NCI-H446 treated with DMSO at 0.1 percent for 48 hours (cell line): Measurements from ENCODE around the gene CMTM7.
"Not testable (repeated sequence)": the region's sequence is repeated elsewhere in the genome, so short reads cannot be mapped to it uniquely, and the experiment has no call there.

ENCODE experiments used
- DNase-seq: peaks from one replicate; lab custom pipeline; 2025; lab: John Stamatoyannopoulos, UW

The CMTM7 gene

GRCh38 chr3:32381922-32382321 is 9.7 kb upstream of the CMTM7 start:
- no peak for DNase-seq

DNA sequence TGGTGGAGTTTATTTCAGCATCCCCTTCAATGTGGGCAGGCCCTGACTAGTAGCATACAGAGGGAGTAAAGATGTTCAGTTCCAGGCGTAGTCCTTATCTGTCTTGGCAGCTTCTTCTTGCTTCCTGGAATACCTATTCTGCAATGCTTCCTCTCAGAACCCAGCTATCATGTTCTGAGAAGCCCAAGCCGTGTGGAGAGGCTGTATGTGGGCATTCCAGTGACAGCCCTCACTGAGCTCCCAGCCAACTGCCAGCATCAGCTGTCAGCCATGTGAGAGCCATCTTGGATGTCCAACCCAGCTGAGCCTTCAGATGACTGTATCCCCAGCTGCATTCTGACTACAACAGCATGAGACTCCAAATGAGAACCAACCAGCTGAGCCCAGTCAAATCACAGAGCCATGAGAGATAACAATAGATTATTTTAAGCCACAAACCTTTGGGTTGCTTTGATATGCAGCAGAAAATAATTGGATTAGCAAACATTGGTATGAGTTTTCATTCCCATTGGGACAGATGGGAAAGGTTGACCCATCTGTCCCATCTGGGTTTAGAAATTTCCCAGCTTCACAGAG is 8.4 kb upstream of the CMTM7 start:
- DNase-seq = no peak

- DNase-seq = no peak
These were observed 6.7 kb upstream of the CMTM7 start for GRCh38 chr3:32384938-32385337.

- DNase-seq = no peak
These were observed 4.1 kb upstream of the CMTM7 start for GRCh38 chr3:32387512-32387911.

GRCh38 chr3:32389577-32389976 is 2.1 kb upstream of the CMTM7 start:
- DNase-seq = not testable (repeated sequence)

DNA sequence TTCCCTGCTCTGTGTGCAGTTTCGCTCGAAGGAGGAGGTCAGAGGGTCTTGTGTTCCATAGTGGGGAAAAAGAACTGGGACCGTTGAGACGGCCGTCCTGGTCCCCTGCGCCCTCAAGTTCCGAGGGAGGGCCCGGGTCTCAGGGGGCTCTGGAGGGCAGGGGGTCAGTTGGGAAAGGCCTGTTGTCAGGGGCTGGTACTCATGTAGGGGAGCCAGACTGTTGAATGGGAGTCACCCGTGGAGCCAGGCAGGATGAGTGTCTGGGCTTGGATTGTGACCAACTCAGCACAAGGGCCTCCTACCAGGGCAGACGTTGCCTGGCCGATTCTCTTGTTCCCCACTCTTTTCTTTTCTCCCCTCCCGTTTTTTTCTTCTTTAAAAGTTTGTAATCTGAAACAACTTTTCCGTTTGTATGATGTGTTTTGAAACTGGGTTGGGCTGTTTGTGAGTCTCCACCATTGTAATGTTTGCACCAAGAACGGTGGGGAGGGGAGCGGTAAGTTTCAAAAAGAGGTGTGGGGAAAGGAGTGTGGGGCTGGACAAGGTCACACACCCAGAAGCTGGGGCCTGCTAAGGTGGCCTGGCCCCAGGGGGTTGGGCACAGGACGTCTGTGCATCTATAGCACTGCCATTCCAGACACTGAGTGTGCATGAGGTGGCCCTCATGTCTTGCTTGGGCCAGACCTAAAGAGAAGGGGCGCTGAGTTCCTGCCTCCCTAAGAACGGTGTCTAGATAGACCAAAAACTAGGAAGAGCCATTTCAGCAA is 1.1 kb downstream of the CMTM7 start:
- no peak for DNase-seq

DNA sequence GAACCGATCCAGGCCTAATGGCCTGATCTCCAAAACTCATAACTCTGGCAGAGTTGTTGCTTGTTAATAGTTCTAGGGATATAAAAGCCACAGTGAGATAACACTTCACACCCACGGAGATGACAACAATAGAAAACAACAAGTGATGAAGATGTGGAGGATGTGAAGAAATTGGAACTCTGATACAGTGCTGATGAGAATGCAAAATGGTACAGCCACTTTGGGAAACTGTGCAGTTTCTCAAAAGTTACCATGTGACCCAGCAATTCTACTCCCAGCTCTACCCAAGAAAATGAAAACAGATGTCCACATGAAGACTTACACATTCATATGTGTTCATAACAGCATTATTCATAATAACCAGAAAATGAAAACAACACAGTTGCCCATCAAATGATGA is 3.8 kb downstream of the CMTM7 start:
- no peak for DNase-seq

- DNase-seq = no peak
These were observed 6.3 kb downstream of the CMTM7 start for GRCh38 chr3:32397941-32398340.

DNA sequence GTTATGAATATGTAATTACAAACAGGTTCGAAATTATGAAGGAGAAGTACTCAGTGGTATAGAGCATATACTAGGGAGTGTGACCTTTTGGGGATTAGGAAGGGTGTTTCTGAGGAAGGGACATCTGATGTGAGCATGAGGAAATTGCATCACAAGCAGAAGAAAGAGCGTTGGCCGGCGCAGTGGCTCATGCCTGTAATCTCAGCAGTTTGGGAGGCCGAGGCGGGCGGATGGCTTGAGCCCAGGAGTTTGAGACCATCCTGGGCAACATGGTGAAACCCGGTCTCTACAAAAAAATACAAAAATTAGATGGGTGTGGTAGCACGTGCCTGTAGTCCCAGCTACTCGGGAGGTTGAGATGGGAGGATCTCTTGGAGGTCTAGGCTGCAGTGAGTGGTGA is 6.9 kb downstream of the CMTM7 start:
- no peak for DNase-seq

DNA sequence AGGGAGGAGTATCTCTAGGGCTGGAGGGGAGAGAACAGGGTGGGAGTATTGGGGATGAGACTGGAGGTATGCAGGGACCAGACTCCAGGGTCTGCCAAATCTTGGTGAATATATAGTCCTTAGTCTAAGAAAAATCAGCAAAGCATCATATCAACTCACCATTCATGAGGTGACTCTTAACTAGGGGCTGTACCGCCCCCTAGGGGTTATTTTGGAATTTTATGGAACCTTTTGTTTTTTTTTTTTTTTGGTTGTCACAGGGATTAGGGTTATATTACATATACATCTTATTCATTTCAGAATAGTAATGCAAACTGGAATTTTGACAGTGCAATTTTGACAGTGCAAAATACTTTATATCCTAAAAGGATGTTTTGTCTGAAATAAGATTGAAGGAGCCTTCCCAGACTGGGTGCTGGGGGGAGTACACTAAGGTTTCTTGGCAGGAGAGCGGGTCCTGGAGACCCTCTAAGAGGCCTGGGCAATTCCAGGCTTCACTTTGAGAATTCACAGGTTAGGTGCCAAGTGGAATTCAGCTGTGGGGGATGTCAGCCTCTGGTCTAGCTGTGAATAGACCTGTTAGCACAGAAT is 7.5 kb downstream of the CMTM7 start:
- DNase-seq = no peak

- DNase-seq = no peak
These were observed 9.5 kb downstream of the CMTM7 start for GRCh38 chr3:32401126-32401525.

GRCh38 chr3:32401556-32402081 is 10.0 kb downstream of the CMTM7 start:
- DNase-seq = peak; percentile 83

GRCh38 chr3:32403663-32404062 is 12.0 kb downstream of the CMTM7 start:
- DNase-seq = peak; percentile 21

GRCh38 chr3:32404714-32405113 is 13.1 kb downstream of the CMTM7 start:
- no peak for DNase-seq

DNA sequence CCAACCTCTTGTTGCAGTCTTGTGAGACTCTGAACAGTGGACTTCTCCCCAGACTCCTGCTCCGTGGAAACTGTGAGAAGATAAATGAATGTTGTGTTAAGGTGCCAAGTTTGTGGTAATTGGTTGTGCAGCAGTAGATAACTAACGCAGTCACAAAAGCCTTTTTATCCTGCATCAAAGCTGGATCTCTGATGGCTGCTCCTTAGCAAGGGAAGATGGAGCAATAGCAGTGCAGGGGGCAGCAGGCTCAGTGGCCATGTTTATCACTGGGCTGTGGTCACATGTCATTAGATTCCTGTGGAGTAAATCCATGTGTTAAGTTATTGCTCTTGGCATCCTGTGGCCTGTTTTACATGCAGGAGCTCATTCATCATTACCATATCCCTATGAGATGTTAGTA is 13.5 kb downstream of the CMTM7 start:
- DNase-seq = no peak

DNA sequence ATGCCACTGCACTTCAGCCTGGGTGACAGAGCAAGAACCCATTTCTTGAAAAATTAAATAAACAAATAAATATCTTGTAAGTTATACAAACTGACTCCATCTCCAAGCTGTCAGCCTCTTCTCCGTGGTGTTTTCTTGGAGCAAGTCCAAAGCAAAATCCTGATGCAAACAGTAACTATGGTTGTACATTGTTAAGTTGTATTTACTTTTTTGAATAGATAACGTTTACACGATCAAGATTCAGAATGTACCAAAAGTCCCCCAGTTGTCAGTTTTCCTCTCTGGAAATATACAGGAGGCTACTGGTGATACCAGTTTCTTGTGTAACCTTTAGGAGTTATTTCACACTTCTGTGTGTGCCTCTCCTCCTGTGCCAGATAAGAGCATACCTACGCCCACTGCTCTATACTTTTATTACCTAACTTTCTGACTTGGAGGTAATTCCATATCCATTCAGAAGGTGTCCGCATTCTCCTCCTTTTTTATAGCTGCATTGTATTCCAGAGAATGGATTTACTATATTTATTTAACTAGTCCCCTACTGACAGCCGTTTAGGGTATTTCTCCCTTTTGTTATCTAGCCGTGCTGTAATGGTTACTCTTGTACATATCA is 14.2 kb downstream of the CMTM7 start:
- DNase-seq = no peak

DNA sequence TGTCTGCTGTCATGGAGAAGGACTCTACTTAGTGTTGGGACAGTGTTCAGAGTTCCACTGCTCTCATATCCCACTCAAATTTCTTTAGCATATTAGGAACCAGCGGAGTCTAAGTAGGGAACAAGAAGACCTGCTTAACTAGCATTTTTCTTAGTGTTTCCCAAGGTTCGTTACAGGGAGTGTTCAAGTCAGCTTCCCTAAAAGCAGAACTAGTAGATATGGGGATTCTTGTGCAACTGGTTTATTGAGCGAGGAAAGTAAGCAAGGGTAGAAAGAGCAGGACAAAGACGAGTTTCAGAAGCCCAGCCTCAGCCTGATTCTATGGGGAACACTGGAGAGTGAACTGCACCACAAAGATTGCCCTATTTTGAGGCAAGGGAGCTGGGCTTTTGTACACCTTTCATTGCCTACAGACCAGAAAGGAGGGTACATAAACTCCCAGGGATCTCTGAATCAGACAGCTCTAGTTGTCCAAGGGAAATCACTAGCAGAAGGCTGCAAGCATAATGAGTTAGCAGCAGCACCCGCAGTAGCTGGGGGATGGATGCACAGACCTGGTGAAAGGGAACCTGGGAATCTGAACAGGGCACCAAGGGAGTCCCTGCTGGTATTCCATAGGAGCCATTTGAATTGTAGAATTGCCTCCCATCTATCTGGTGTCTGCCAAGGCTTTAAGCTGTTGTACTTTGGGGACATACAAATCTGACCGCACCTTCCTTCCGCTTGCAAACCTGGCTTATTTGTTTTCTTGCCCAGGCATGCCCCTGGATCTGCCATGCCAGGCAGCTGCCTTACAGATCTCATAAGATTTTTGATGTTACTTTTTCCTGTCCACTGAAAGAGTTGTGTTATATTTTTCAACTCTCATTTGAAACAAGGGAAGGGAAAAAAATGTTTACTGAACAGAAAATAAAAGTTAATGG is 15.1 kb downstream of the CMTM7 start:
- DNase-seq = no peak

DNA sequence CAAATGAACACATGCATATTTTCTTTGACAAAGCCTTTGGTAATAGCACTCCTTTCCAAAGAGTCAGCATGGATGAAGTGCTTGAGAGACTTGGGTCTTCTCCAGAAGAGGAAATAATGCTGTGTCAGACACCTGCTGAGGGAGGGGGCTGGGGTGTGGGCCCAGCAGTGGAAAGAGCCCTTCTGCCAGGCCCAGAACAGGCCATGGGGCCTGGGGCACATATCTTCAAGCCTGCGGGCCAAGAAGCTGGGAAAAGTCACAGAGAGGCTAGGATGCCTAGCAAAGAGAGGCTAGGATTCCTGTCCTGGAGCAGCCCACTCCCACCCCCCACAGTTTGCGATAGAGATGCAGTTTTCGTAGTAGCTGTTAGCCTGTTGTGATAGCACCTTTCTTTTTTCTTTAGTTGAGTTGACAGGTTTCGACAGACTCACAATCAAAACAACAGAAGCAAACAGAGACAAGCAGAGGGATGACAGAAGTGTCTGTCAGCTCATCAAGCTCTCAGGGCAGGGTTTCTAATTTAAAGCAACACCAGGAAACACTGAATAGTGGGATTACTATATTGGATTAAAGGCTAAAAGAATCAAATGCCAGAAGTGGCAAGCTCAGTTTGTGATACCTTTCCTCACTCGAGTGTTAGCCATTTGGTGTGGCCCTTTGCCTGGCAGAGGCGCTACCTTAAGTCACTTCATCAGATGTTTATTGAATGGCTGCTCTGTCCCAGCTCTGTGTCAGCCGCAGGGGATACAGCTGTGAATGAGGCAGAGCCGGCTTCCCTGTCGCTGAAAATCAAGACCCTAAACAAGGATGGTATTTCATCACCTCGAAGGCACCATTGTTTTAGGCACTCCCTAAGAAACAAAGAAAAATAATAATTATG is 19.0 kb downstream of the CMTM7 start:
- DNase-seq = no peak

- no peak for DNase-seq
These were observed 19.8 kb downstream of the CMTM7 start for GRCh38 chr3:32411442-32411841.

DNA sequence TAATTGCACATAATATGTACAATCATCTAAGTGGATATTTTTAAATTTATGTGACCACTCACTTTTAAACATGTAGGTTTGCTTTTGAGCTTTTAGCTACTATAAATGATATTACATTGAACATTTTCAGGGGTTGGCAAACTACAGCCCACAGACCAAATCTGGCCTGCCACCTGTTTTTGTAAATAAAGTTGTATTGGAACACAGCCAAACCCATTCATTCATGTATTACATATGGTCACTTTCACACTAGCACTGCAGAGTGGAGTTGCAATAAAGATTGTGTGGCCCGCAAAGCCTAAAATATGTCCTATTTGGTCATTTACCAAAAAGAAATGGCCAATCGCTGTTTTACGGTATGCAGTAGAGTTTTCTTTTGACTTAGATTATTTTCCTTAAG is 21.2 kb downstream of the CMTM7 start:
- peak; percentile 25 for DNase-seq
